Ectodermal cell (in vitro differentiated cells): ENCODE data around the gene CAP2. TPM values are rescaled to one million over a fixed set of nuclear protein-coding genes. Genes with fewer than 3 reads are reported as not detected.

ENCODE experiments used
- H3K27ac ChIP-seq: 2 replicates; pipeline ENCODE4 v1.7.0; 2013; ENCODE audit warnings: mild to moderate bottlenecking, low read depth, low read length; ENCODE audit not compliant: insufficient read depth, poor library complexity, severe bottlenecking
- H3K27me3 ChIP-seq: 2 replicates; pipeline ENCODE4 v1.7.0; 2013; ENCODE audit warnings: mild to moderate bottlenecking, low read length; ENCODE audit not compliant: insufficient read depth, control insufficient read depth, poor library complexity, severe bottlenecking
- H3K36me3 ChIP-seq: one replicate; pipeline ENCODE4 v1.7.0; 2013; ENCODE audit warnings: low read length; ENCODE audit not compliant: control insufficient read depth, insufficient read depth
- H3K4me1 ChIP-seq: one replicate; pipeline ENCODE4 v1.7.0; 2013; ENCODE audit warnings: low read length; ENCODE audit not compliant: control insufficient read depth, insufficient read depth
- H3K4me3 ChIP-seq: 2 replicates; pipeline ENCODE4 v1.7.0; 2013; ENCODE audit warnings: low read depth, low read length, control low read depth; ENCODE audit not compliant: insufficient read depth
- H3K9me3 ChIP-seq: 2 replicates; pipeline ENCODE4 v1.7.0; 2013; ENCODE audit warnings: mild to moderate bottlenecking, low read length, moderate library complexity; ENCODE audit not compliant: control insufficient read depth
- WGBS, 2 experiments: methylation state at CpG; one replicate each; pipeline ENCODE4 v1.1.7; 2013; ENCODE audit warnings: missing lambda C conversion rate in 2 of 2; 5-methylcytosine and 5-hydroxymethylcytosine counted together
- polyA plus RNA-seq, 4 experiments: library from polyadenylated mRNA; stranded (reverse); fragments of 50-300 nt; gene quantifications; one replicate each; pipeline ENCODE4 v1.2.3, GENCODE V29; 2013

CAP2 gene
- 46.3 TPM for polyA plus RNA-seq (2013, experiment 1 of 4)
- polyA plus RNA-seq (2013, experiment 2 of 4): 43.2 TPM
- polyA plus RNA-seq (2013, experiment 3 of 4): 38.1 TPM
- 44.6 TPM for polyA plus RNA-seq (2013, experiment 4 of 4)

GRCh38 chr6:17392978-17393891, at the start of gene CAP2:
Gene CAP2, plus strand, starts transcription at chr6:17393595. Its CDS starts 27,961 bp downstream, at chr6:17421556.
- H3K27ac ChIP-seq: peak within 1 kb of the TSS; percentile 18
- H3K27me3 ChIP-seq: no peaks in the 10 kb centered on the region
- WGBS, 2 experiments: 5 to 6% methylated on average over 41 to 42 of the region's 42 CpGs
- peak within 1 kb of the TSS; percentile 58 for H3K4me3 ChIP-seq
- no peaks in the 10 kb centered on the region for H3K4me1 ChIP-seq
- no peaks in the 10 kb centered on the region for H3K36me3 ChIP-seq
- H3K9me3 ChIP-seq: peaks cover 3% of the 10 kb centered on the region

GRCh38 chr6:17347012-17347411, 46.4 kb upstream of the CAP2 start:
- H3K4me1 ChIP-seq: no peaks in the 10 kb centered on the region
- no peaks in the 10 kb centered on the region for H3K9me3 ChIP-seq
- 91 to 92% methylated on average over 2 of the region's 2 CpGs for WGBS, 2 experiments
- H3K4me3 ChIP-seq: no peak overlapping the region
- H3K27me3 ChIP-seq: no peaks in the 10 kb centered on the region
- H3K27ac ChIP-seq: no peak overlapping the region
- no peaks in the 10 kb centered on the region for H3K36me3 ChIP-seq

- Histone ChIP-seq H3K9me3 (no peaks in the 10 kb centered on the region), H3K36me3 (no peaks in the 10 kb centered on the region), H3K4me1 (no peaks in the 10 kb centered on the region), H3K27me3 (no peaks in the 10 kb centered on the region), H3K27ac (no peak overlapping the region), H3K4me3 (no peak overlapping the region)
- WGBS, 2 experiments: 91 to 95% methylated on average over 2 of the region's 2 CpGs
Observed at GRCh38 chr6:17349427-17349826, 44.0 kb upstream of the CAP2 start.

- no peaks in the 10 kb centered on the region for H3K36me3 ChIP-seq
- no peak overlapping the region for H3K4me3 ChIP-seq
- H3K27ac ChIP-seq: no peak overlapping the region
- H3K9me3 ChIP-seq: no peaks in the 10 kb centered on the region
- no peaks in the 10 kb centered on the region for H3K27me3 ChIP-seq
- no peaks in the 10 kb centered on the region for H3K4me1 ChIP-seq
Observed at GRCh38 chr6:17352302-17352701, 41.1 kb upstream of the CAP2 start.

GRCh38 chr6:17353440-17354175, 39.8 kb upstream of the CAP2 start:
- no peaks in the 10 kb centered on the region for H3K27me3 ChIP-seq
- no peak overlapping the region for H3K4me3 ChIP-seq
- no peaks in the 10 kb centered on the region for H3K9me3 ChIP-seq
- 89 to 99% methylated on average over 3 to 4 of the region's 4 CpGs for WGBS, 2 experiments
- no peaks in the 10 kb centered on the region for H3K4me1 ChIP-seq
- H3K27ac ChIP-seq: no peak overlapping the region
- H3K36me3 ChIP-seq: no peaks in the 10 kb centered on the region

- Histone ChIP-seq H3K36me3 (no peaks in the 10 kb centered on the region), H3K9me3 (no peaks in the 10 kb centered on the region), H3K27ac (no peak overlapping the region), H3K27me3 (no peaks in the 10 kb centered on the region), H3K4me3 (no peak overlapping the region), H3K4me1 (no peaks in the 10 kb centered on the region)
- WGBS, 2 experiments: 96% methylated on average over 4 of the region's 4 CpGs
Observed at GRCh38 chr6:17354700-17355403, 38.5 kb upstream of the CAP2 start.

- 95 to 100% methylated on average over 1 of the region's 2 CpGs for WGBS, 2 experiments
- Histone ChIP-seq H3K4me1 (no peaks in the 10 kb centered on the region), H3K9me3 (no peaks in the 10 kb centered on the region), H3K27me3 (no peaks in the 10 kb centered on the region), H3K4me3 (no peak overlapping the region), H3K36me3 (no peaks in the 10 kb centered on the region), H3K27ac (no peak overlapping the region)
Observed at GRCh38 chr6:17355404-17355774, 38.0 kb upstream of the CAP2 start.

GRCh38 chr6:17358515-17358914, 34.9 kb upstream of the CAP2 start:
- H3K4me3 ChIP-seq: no peak overlapping the region
- H3K9me3 ChIP-seq: no peaks in the 10 kb centered on the region
- H3K36me3 ChIP-seq: no peaks in the 10 kb centered on the region
- no peaks in the 10 kb centered on the region for H3K4me1 ChIP-seq
- H3K27me3 ChIP-seq: no peaks in the 10 kb centered on the region
- no peak overlapping the region for H3K27ac ChIP-seq

- Histone ChIP-seq H3K4me1 (no peaks in the 10 kb centered on the region), H3K9me3 (no peaks in the 10 kb centered on the region), H3K27ac (no peak overlapping the region), H3K36me3 (no peaks in the 10 kb centered on the region), H3K4me3 (no peak overlapping the region), H3K27me3 (no peaks in the 10 kb centered on the region)
- WGBS, 2 experiments: 82 to 95% methylated on average over 4 of the region's 4 CpGs
Observed at GRCh38 chr6:17360564-17360963, 32.8 kb upstream of the CAP2 start.

GRCh38 chr6:17361013-17361412, 32.4 kb upstream of the CAP2 start:
- Histone ChIP-seq H3K4me1 (no peaks in the 10 kb centered on the region), H3K36me3 (no peaks in the 10 kb centered on the region), H3K4me3 (no peak overlapping the region), H3K27ac (no peak overlapping the region), H3K27me3 (no peaks in the 10 kb centered on the region), H3K9me3 (no peaks in the 10 kb centered on the region)
- WGBS, 2 experiments: 94 to 97% methylated on average over 3 of the region's 3 CpGs
